Ascending aorta (tissue), 2 donors: ENCODE measurements around the gene MCM3AP. TPM values are rescaled to one million over a fixed set of nuclear protein-coding genes. Genes with fewer than 3 reads are reported as not detected.
"Not testable (repeated sequence)": the region's sequence is repeated elsewhere in the genome, so short reads cannot be mapped to it uniquely, and the experiment has no call there.

Experiments
- DNase-seq, 2 donors: peaks; one replicate each; pipeline ENCODE4 v3.0.0-alpha.2; 2019; ENCODE audit warnings: low spot score in 2 of 2
- H3K27ac ChIP-seq, 2 donors: fragments of 200-600 bp; sonication (generic); one replicate each; pipeline ENCODE4 v1.5.1; 2016 to 2017; ENCODE audit warnings: mild to moderate bottlenecking in 1 of 2
- H3K27me3 ChIP-seq: fragments of 200-600 bp; sonication (generic); one replicate; pipeline ENCODE4 v1.5.1; 2017
- H3K36me3 ChIP-seq, 2 donors: fragments of 200-600 bp; sonication (generic); one replicate each; pipeline ENCODE4 v1.5.1; 2016
- H3K4me1 ChIP-seq, 2 donors: fragments of 200-600 bp; sonication (generic); one replicate each; pipeline ENCODE4 v1.5.1; 2016 to 2017; ENCODE audit warnings: mild to moderate bottlenecking in 1 of 2
- H3K4me3 ChIP-seq, 2 donors: fragments of 200-600 bp; sonication (generic); one replicate each; pipeline ENCODE4 v1.5.1; 2016 to 2017; ENCODE audit warnings: mild to moderate bottlenecking in 1 of 2
- H3K9me3 ChIP-seq, 2 donors: fragments of 200-600 bp; sonication (generic); one replicate each; pipeline ENCODE4 v1.5.1; 2016
- CTCF ChIP-seq, 3 experiments: fragments of 200-600 bp in 2 of 3; fragments of 450-650 bp in 1 of 3; sonication (generic) in 2 of 3; IDR thresholded peaks; one replicate each; pipeline ENCODE4 v1.5.1; 2016 to 2019; ENCODE audit warnings: antibody characterized with exemption in 3 of 3, mild to moderate bottlenecking in 1 of 3, moderate library complexity in 1 of 3
- intact Hi-C: fragments of 100-400 bp; cut with DNase I; formaldehyde crosslinking; loops from one replicate; pipeline ENCODE4 v1.15.1; 2023
- total RNA-seq: library from RNA; depleted of rRNA; stranded (reverse); fragments of >200 nt; gene quantifications from one replicate; pipeline ENCODE4 v1.1.0, GENCODE V29; 2016

The MCM3AP gene
- total RNA-seq, 1 donor from 2014 or later: 121 TPM

- Histone ChIP-seq H3K9me3 (no peaks in the 10 kb centered on the region), H3K4me1 (no peaks in the 10 kb centered on the region), H3K36me3 (peaks cover 69 to 89% of the 10 kb centered on the region in 2 donors), H3K27me3 (no peaks in the 10 kb centered on the region), H3K27ac (no peak overlapping the region), H3K4me3 (no peak overlapping the region)
- no peak for DNase-seq
- intact Hi-C loops: no loop called here
- no peak for TF ChIP-seq CTCF (IDR thresholded peaks at IDR 0.05)
These were observed 40.0 kb downstream of the MCM3AP start for GRCh38 chr21:46245213-46245915.

GRCh38 chr21:46244602-46245001, 40.8 kb downstream of the MCM3AP start:
- TF ChIP-seq CTCF (IDR thresholded peaks at IDR 0.05): no peak
- Histone ChIP-seq H3K36me3 (peaks cover 72 to 89% of the 10 kb centered on the region in 2 donors), H3K9me3 (no peaks in the 10 kb centered on the region), H3K27ac (no peak overlapping the region), H3K4me3 (no peak overlapping the region), H3K27me3 (no peaks in the 10 kb centered on the region), H3K4me1 (no peaks in the 10 kb centered on the region)
- DNase-seq: no peak
- intact Hi-C loops: no loop called here

GRCh38 chr21:46243960-46244361, 41.5 kb downstream of the MCM3AP start:
- no peak overlapping the region for H3K27ac ChIP-seq
- peaks cover 75 to 91% of the 10 kb centered on the region in 2 donors for H3K36me3 ChIP-seq
- no peaks in the 10 kb centered on the region for H3K4me1 ChIP-seq
- H3K27me3 ChIP-seq: no peaks in the 10 kb centered on the region
- DNase-seq: no peak
- no peak for TF ChIP-seq CTCF (IDR thresholded peaks at IDR 0.05)
- no peaks in the 10 kb centered on the region for H3K9me3 ChIP-seq
- intact Hi-C loops: no loop called here
- no peak overlapping the region for H3K4me3 ChIP-seq

GRCh38 chr21:46243325-46243724, 42.1 kb downstream of the MCM3AP start:
- H3K4me3 ChIP-seq: no peak overlapping the region
- intact Hi-C loops: no loop called here
- no peaks in the 10 kb centered on the region for H3K27me3 ChIP-seq
- H3K27ac ChIP-seq: no peak overlapping the region
- H3K9me3 ChIP-seq: no peaks in the 10 kb centered on the region
- H3K4me1 ChIP-seq: no peaks in the 10 kb centered on the region
- H3K36me3 ChIP-seq: peaks cover 81 to 95% of the 10 kb centered on the region in 2 donors
- no peak for TF ChIP-seq CTCF (IDR thresholded peaks at IDR 0.05)
- DNase-seq: no peak

- intact Hi-C loops, H3K4me1 ChIP-seq, H3K27ac ChIP-seq, H3K27me3 ChIP-seq, H3K4me3 ChIP-seq, H3K9me3 ChIP-seq, DNase-seq: not testable (repeated sequence)
- H3K36me3 ChIP-seq: peaks cover 69 to 88% of the 10 kb centered on the region in 2 donors
These were observed 43.8 kb downstream of the MCM3AP start for GRCh38 chr21:46241577-46241976.

GRCh38 chr21:46239817-46240325, 45.5 kb downstream of the MCM3AP start:
- no peak for TF ChIP-seq CTCF (IDR thresholded peaks at IDR 0.05)
- intact Hi-C loops: no loop called here
- peaks cover 69 to 88% of the 10 kb centered on the region in 2 donors for H3K36me3 ChIP-seq
- no peaks in the 10 kb centered on the region for H3K27me3 ChIP-seq
- H3K27ac ChIP-seq: no peak overlapping the region
- H3K4me1 ChIP-seq: no peaks in the 10 kb centered on the region
- DNase-seq: no peak
- no peaks in the 10 kb centered on the region for H3K9me3 ChIP-seq
- H3K4me3 ChIP-seq: no peak overlapping the region
